ENCODE measurements around the gene PDE3B.
"Not testable (repeated sequence)": the region's sequence is repeated elsewhere in the genome, so short reads cannot be mapped to it uniquely, and the experiment has no call there.

The PDE3B gene

GRCh38 chr11:14623036-14623435 is 20.6 kb upstream of the PDE3B start:
- Histone ChIP-seq H2BK15ac (replicated peaks; ENCODE audit: low read depth) (no peak overlapping the region), H3K4ac (ENCODE audit: low read depth, low read length) (no peak overlapping the region), H3K27ac (ENCODE audit: low read depth, low read length) (no peak overlapping the region), H2BK5ac (ENCODE audit: low read length) (no peak overlapping the region), H3K4me1 (ENCODE audit: control insufficient read depth, low read depth, low read length) (no peaks in the 10 kb centered on the region), H3K36me3 (ENCODE audit: control insufficient read depth, insufficient read depth, low read length) (no peaks in the 10 kb centered on the region), H3K4me3 (ENCODE audit: low read length) (no peak overlapping the region), H3K27me3 (ENCODE audit: insufficient read depth, low read length, poor library complexity) (no peaks in the 10 kb centered on the region), H4K5ac (ENCODE audit: low read length) (no peak overlapping the region), H4K8ac (ENCODE audit: low read depth, low read length) (no peak overlapping the region), H3K4me2 (ENCODE audit: low read length) (no peak overlapping the region), H3K79me1 (ENCODE audit: low read length) (no peaks in the 10 kb centered on the region), H3K56ac (ENCODE audit: low read length) (no peak overlapping the region), H2BK120ac (ENCODE audit: low read depth, low read length) (no peak overlapping the region), H3K79me2 (ENCODE audit: control insufficient read depth, insufficient read depth, low read length) (no peaks in the 10 kb centered on the region), H3K9ac (ENCODE audit: low read length) (no peak overlapping the region), H3K18ac (ENCODE audit: low read length) (no peak overlapping the region), H2AK5ac (ENCODE audit: low read length) (no peak overlapping the region), H3K23ac (ENCODE audit: low read length) (no peak overlapping the region)
- WGBS (ENCODE audit: extremely low coverage, insufficient coverage, low lambda C conversion rate): no CpG with 5 or more reads among the region's 3 CpGs
- DNase-seq: peak; percentile 54

- no CpG with 5 or more reads among the region's 3 CpGs for WGBS (ENCODE audit: extremely low coverage, insufficient coverage, low lambda C conversion rate)
- H3K9ac ChIP-seq (ENCODE audit: low read length): no peak overlapping the region
- H3K79me1 ChIP-seq (ENCODE audit: low read length): no peaks in the 10 kb centered on the region
- no peak overlapping the region for H2BK120ac ChIP-seq (ENCODE audit: low read depth, low read length)
- no peak overlapping the region for H3K23ac ChIP-seq (ENCODE audit: low read length)
- no peak overlapping the region for H4K8ac ChIP-seq (ENCODE audit: low read depth, low read length)
- H3K79me2 ChIP-seq (ENCODE audit: control insufficient read depth, insufficient read depth, low read length): no peaks in the 10 kb centered on the region
- H3K18ac ChIP-seq (ENCODE audit: low read length): no peak overlapping the region
- H3K27me3 ChIP-seq (ENCODE audit: insufficient read depth, low read length, poor library complexity): no peaks in the 10 kb centered on the region
- no peak overlapping the region for H3K27ac ChIP-seq (ENCODE audit: low read depth, low read length)
- H2BK15ac ChIP-seq (replicated peaks; ENCODE audit: low read depth): no peak overlapping the region
- H2BK5ac ChIP-seq (ENCODE audit: low read length): no peak overlapping the region
- H2AK5ac ChIP-seq (ENCODE audit: low read length): no peak overlapping the region
- H4K5ac ChIP-seq (ENCODE audit: low read length): no peak overlapping the region
- no peaks in the 10 kb centered on the region for H3K36me3 ChIP-seq (ENCODE audit: control insufficient read depth, insufficient read depth, low read length)
- H3K4me1 ChIP-seq (ENCODE audit: control insufficient read depth, low read depth, low read length): no peaks in the 10 kb centered on the region
- no peak overlapping the region for H3K4ac ChIP-seq (ENCODE audit: low read depth, low read length)
- no peak overlapping the region for H3K4me2 ChIP-seq (ENCODE audit: low read length)
- H3K4me3 ChIP-seq (ENCODE audit: low read length): no peak overlapping the region
- no peak for DNase-seq
- H3K56ac ChIP-seq (ENCODE audit: low read length): no peak overlapping the region
These were observed 17.9 kb upstream of the PDE3B start for GRCh38 chr11:14625586-14626205.

GRCh38 chr11:14626650-14627049 is 17.0 kb upstream of the PDE3B start:
- no peak overlapping the region for H2BK15ac ChIP-seq (replicated peaks; ENCODE audit: low read depth)
- no peak overlapping the region for H3K4me2 ChIP-seq (ENCODE audit: low read length)
- no peaks in the 10 kb centered on the region for H3K4me1 ChIP-seq (ENCODE audit: control insufficient read depth, low read depth, low read length)
- H3K56ac ChIP-seq (ENCODE audit: low read length): no peak overlapping the region
- no peak overlapping the region for H2BK120ac ChIP-seq (ENCODE audit: low read depth, low read length)
- H3K36me3 ChIP-seq (ENCODE audit: control insufficient read depth, insufficient read depth, low read length): no peaks in the 10 kb centered on the region
- no peak overlapping the region for H3K4ac ChIP-seq (ENCODE audit: low read depth, low read length)
- no peak for DNase-seq
- no peaks in the 10 kb centered on the region for H3K79me1 ChIP-seq (ENCODE audit: low read length)
- H3K27me3 ChIP-seq (ENCODE audit: insufficient read depth, low read length, poor library complexity): no peaks in the 10 kb centered on the region
- H3K18ac ChIP-seq (ENCODE audit: low read length): no peak overlapping the region
- H2AK5ac ChIP-seq (ENCODE audit: low read length): no peak overlapping the region
- WGBS (ENCODE audit: extremely low coverage, insufficient coverage, low lambda C conversion rate): 100% methylated on average over 1 of the region's 3 CpGs
- H4K8ac ChIP-seq (ENCODE audit: low read depth, low read length): no peak overlapping the region
- H3K23ac ChIP-seq (ENCODE audit: low read length): no peak overlapping the region
- H3K9ac ChIP-seq (ENCODE audit: low read length): no peak overlapping the region
- H3K27ac ChIP-seq (ENCODE audit: low read depth, low read length): no peak overlapping the region
- H3K4me3 ChIP-seq (ENCODE audit: low read length): no peak overlapping the region
- H2BK5ac ChIP-seq (ENCODE audit: low read length): no peak overlapping the region
- H3K79me2 ChIP-seq (ENCODE audit: control insufficient read depth, insufficient read depth, low read length): no peaks in the 10 kb centered on the region
- no peak overlapping the region for H4K5ac ChIP-seq (ENCODE audit: low read length)

GRCh38 chr11:14633506-14634224 is 9.9 kb upstream of the PDE3B start:
- H3K4ac ChIP-seq (ENCODE audit: low read depth, low read length); H2BK5ac ChIP-seq (ENCODE audit: low read length); H2BK15ac ChIP-seq (replicated peaks; ENCODE audit: low read depth); H3K27ac ChIP-seq (ENCODE audit: low read depth, low read length); DNase-seq; H3K36me3 ChIP-seq (ENCODE audit: control insufficient read depth, insufficient read depth, low read length); H3K79me1 ChIP-seq (ENCODE audit: low read length); H2AK5ac ChIP-seq (ENCODE audit: low read length); H3K56ac ChIP-seq (ENCODE audit: low read length); H3K79me2 ChIP-seq (ENCODE audit: control insufficient read depth, insufficient read depth, low read length); H3K9ac ChIP-seq (ENCODE audit: low read length); H3K27me3 ChIP-seq (ENCODE audit: insufficient read depth, low read length, poor library complexity); H3K23ac ChIP-seq (ENCODE audit: low read length); H2BK120ac ChIP-seq (ENCODE audit: low read depth, low read length); H4K5ac ChIP-seq (ENCODE audit: low read length); H3K4me1 ChIP-seq (ENCODE audit: control insufficient read depth, low read depth, low read length); H3K18ac ChIP-seq (ENCODE audit: low read length); H4K8ac ChIP-seq (ENCODE audit: low read depth, low read length); H3K4me3 ChIP-seq (ENCODE audit: low read length); H3K4me2 ChIP-seq (ENCODE audit: low read length): not testable (repeated sequence)
- WGBS (ENCODE audit: extremely low coverage, insufficient coverage, low lambda C conversion rate): no CpG with 5 or more reads among the region's 26 CpGs

- WGBS (ENCODE audit: extremely low coverage, insufficient coverage, low lambda C conversion rate): no CpG with 5 or more reads among the region's 1 CpG
- Histone ChIP-seq H3K4me1 (ENCODE audit: control insufficient read depth, low read depth, low read length) (no peaks in the 10 kb centered on the region), H3K79me1 (ENCODE audit: low read length) (no peaks in the 10 kb centered on the region), H3K79me2 (ENCODE audit: control insufficient read depth, insufficient read depth, low read length) (no peaks in the 10 kb centered on the region), H3K56ac (ENCODE audit: low read length) (no peak overlapping the region), H3K9ac (ENCODE audit: low read length) (no peak overlapping the region), H3K23ac (ENCODE audit: low read length) (no peak overlapping the region), H2BK15ac (replicated peaks; ENCODE audit: low read depth) (no peak overlapping the region), H4K5ac (ENCODE audit: low read length) (no peak overlapping the region), H3K27me3 (ENCODE audit: insufficient read depth, low read length, poor library complexity) (no peaks in the 10 kb centered on the region), H3K4me3 (ENCODE audit: low read length) (no peak overlapping the region), H2BK5ac (ENCODE audit: low read length) (no peak overlapping the region), H3K4ac (ENCODE audit: low read depth, low read length) (no peak overlapping the region), H3K18ac (ENCODE audit: low read length) (no peak overlapping the region), H2AK5ac (ENCODE audit: low read length) (no peak overlapping the region), H2BK120ac (ENCODE audit: low read depth, low read length) (no peak overlapping the region), H4K8ac (ENCODE audit: low read depth, low read length) (no peak overlapping the region), H3K4me2 (ENCODE audit: low read length) (no peak overlapping the region), H3K27ac (ENCODE audit: low read depth, low read length) (no peak overlapping the region), H3K36me3 (ENCODE audit: control insufficient read depth, insufficient read depth, low read length) (no peaks in the 10 kb centered on the region)
- no peak for DNase-seq
These were observed 8.8 kb upstream of the PDE3B start for GRCh38 chr11:14634813-14635212.

GRCh38 chr11:14635546-14635945 is 8.1 kb upstream of the PDE3B start:
- no CpG with 5 or more reads among the region's 1 CpG for WGBS (ENCODE audit: extremely low coverage, insufficient coverage, low lambda C conversion rate)

More at GRCh38 chr11:14635546-14635945, 8.1 kb upstream of the PDE3B start:
- Histone ChIP-seq H3K56ac (ENCODE audit: low read length) (no peak overlapping the region), H3K18ac (ENCODE audit: low read length) (no peak overlapping the region), H2AK5ac (ENCODE audit: low read length) (no peak overlapping the region), H3K79me2 (ENCODE audit: control insufficient read depth, insufficient read depth, low read length) (no peaks in the 10 kb centered on the region), H3K4me1 (ENCODE audit: control insufficient read depth, low read depth, low read length) (no peaks in the 10 kb centered on the region), H4K8ac (ENCODE audit: low read depth, low read length) (no peak overlapping the region), H3K27me3 (ENCODE audit: insufficient read depth, low read length, poor library complexity) (no peaks in the 10 kb centered on the region), H2BK120ac (ENCODE audit: low read depth, low read length) (no peak overlapping the region), H2BK15ac (replicated peaks; ENCODE audit: low read depth) (no peak overlapping the region), H3K4ac (ENCODE audit: low read depth, low read length) (no peak overlapping the region), H4K5ac (ENCODE audit: low read length) (no peak overlapping the region), H3K4me3 (ENCODE audit: low read length) (no peak overlapping the region), H3K23ac (ENCODE audit: low read length) (no peak overlapping the region), H3K27ac (ENCODE audit: low read depth, low read length) (no peak overlapping the region), H3K9ac (ENCODE audit: low read length) (no peak overlapping the region), H3K4me2 (ENCODE audit: low read length) (no peak overlapping the region), H3K79me1 (ENCODE audit: low read length) (no peaks in the 10 kb centered on the region), H2BK5ac (ENCODE audit: low read length) (no peak overlapping the region), H3K36me3 (ENCODE audit: control insufficient read depth, insufficient read depth, low read length) (no peaks in the 10 kb centered on the region)
- DNase-seq: no peak

Measured in mesendoderm (in vitro differentiated cells).